T-helper 17 cell (primary cell): ENCODE results near the gene EEF2. TPM values are rescaled to one million over a fixed set of nuclear protein-coding genes. Genes with fewer than 3 reads are reported as not detected.
A peak's percentile ranks its signal among the peaks of the same experiment; 100 is the strongest.
"Not testable (repeated sequence)": the region's sequence is repeated elsewhere in the genome, so short reads cannot be mapped to it uniquely, and the experiment has no call there.

ENCODE experiments used
- ATAC-seq: fragments of 150-1000 bp; cut with Tn5 transposase; 2 replicates; pipeline ENCODE4 v1.10.0; 2021; ENCODE audit warnings: mild to moderate bottlenecking, moderate library complexity
- DNase-seq, 3 donors: peaks; one replicate each; pipeline versions ENCODE4 v3.0.0 to v3.0.0-alpha.2; 2020 to 2021
- H3K9me3 ChIP-seq: one replicate; pipeline ENCODE4 v1.7.0; 2013; ENCODE audit warnings: low read length, mild to moderate bottlenecking; ENCODE audit not compliant: control insufficient read depth, poor library complexity, severe bottlenecking
- H3K27ac Mint-ChIP-seq: one replicate; pipeline ENCODE4 v1.8.0; 2022; ENCODE audit warnings: mild to moderate bottlenecking, moderate library complexity, mixed read lengths
- H3K27me3 Mint-ChIP-seq: one replicate; pipeline ENCODE4 v1.8.0; 2022; ENCODE audit warnings: mixed read lengths
- H3K36me3 Mint-ChIP-seq: one replicate; pipeline ENCODE4 v1.8.0; 2022; ENCODE audit warnings: low read depth, mixed read lengths
- H3K4me1 Mint-ChIP-seq: one replicate; pipeline ENCODE4 v1.8.0; 2022; ENCODE audit warnings: mild to moderate bottlenecking, mixed read lengths
- H3K4me3 Mint-ChIP-seq: one replicate; pipeline ENCODE4 v1.8.0; 2022; ENCODE audit warnings: mild to moderate bottlenecking, moderate library complexity, mixed read lengths
- total RNA-seq, 4 donors: library from RNA in 2 of 4; stranded (reverse) in 2 of 4; gene quantifications; one replicate each; pipeline ENCODE4 v1.2.3 and lab custom pipeline; 2022 to 2026

The EEF2 gene
- total RNA-seq, 2 donors from 2014 or later: 2,788 to 2,859 TPM

DNA sequence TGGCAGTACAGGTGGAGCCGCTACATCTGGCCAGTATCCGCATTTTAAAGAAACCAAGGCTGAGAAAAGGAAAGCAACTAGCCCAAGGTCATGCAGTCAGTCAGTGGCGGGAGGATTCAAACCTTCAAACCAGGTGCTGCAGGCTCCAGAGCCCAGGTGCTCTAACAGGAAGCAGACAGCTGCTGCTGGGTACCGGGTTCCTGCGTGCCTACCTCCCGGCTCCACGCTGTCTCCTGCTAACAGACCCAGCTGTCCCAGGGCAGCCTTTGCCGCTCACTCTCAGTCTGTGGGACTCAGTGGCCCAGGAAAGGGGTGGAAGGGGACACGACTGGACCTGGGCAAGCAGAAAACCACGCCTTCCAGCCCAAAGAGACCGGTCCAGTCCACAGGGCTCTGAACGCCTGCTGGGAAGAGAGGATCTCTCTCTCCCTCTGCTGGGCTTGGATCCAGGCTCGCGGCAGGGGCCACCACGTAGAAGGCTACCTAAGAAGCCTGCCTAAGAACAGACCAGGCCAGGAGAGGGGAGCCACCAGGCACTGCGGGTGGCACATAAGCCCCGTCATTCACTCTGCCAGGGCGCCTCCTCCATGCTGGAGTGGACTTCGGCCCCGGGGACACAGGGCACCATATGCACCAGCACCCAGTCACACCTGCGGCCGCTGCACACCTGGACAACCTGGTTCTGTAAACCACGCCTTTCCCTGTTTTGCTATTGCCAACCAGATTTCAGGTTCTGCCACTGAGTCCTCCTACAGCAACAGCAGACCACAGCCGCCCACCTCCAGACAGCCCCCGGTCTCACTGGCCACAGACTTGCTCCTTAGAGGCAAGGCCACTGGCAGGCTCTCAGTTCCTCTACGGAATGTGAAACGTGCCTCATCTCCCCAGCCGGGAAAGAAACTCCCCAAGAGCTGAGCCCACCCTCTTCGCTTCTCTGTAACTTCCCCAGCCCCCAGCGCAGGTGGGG, 18.9 kb downstream of the EEF2 start:
- no peak for DNase-seq
- no peaks in the 10 kb centered on the region for H3K27me3 Mint-ChIP-seq
- H3K27ac Mint-ChIP-seq: no peak overlapping the region
- ATAC-seq: no peak
- no peak overlapping the region for H3K4me3 Mint-ChIP-seq
- H3K4me1 Mint-ChIP-seq: peaks cover 18% of the 10 kb centered on the region
- no peaks in the 10 kb centered on the region for H3K9me3 ChIP-seq
- peaks cover 7% of the 10 kb centered on the region for H3K36me3 Mint-ChIP-seq

GRCh38 chr19:3964256-3965194, 20.7 kb downstream of the EEF2 start:
- Mint-ChIP-seq H3K4me3 (no peak overlapping the region), H3K4me1 (peaks cover 5% of the 10 kb centered on the region), H3K27me3 (no peaks in the 10 kb centered on the region), H3K36me3 (peaks cover 5% of the 10 kb centered on the region), H3K27ac (no peak overlapping the region)
- no peak for DNase-seq
- no peak for ATAC-seq
- no peaks in the 10 kb centered on the region for H3K9me3 ChIP-seq

GRCh38 chr19:3963458-3964255, 21.6 kb downstream of the EEF2 start:
- Mint-ChIP-seq H3K4me1 (peaks cover 2% of the 10 kb centered on the region), H3K27me3 (no peaks in the 10 kb centered on the region), H3K36me3 (peaks cover 5% of the 10 kb centered on the region), H3K4me3 (no peak overlapping the region), H3K27ac (no peak overlapping the region)
- no peaks in the 10 kb centered on the region for H3K9me3 ChIP-seq
- no peak for DNase-seq
- ATAC-seq: no peak

DNA sequence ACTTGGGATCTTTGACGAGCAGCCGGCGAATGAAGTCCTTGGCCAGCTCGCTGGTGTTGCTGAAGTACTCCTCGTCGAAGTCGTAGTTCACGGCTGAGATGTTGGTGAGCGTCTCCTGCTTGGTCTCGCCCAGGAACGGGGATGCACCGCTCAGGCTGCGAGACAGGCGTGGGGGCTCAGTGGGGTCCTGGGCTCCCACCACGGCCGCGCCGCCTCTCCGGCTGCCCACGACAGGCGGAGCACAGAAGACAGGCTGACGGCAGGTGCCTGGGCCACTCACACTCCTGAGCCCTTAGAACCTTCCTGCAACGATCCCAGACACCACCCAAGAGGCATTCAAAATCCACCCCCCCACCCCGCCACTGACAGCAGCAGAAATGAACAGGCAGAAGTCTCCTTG, 24.3 kb downstream of the EEF2 start:
- DNase-seq: no peak
- Mint-ChIP-seq H3K27ac (no peak overlapping the region), H3K4me1 (no peaks in the 10 kb centered on the region), H3K4me3 (no peak overlapping the region), H3K27me3 (no peaks in the 10 kb centered on the region), H3K36me3 (peaks cover 2% of the 10 kb centered on the region)
- no peaks in the 10 kb centered on the region for H3K9me3 ChIP-seq
- no peak for ATAC-seq

DNA sequence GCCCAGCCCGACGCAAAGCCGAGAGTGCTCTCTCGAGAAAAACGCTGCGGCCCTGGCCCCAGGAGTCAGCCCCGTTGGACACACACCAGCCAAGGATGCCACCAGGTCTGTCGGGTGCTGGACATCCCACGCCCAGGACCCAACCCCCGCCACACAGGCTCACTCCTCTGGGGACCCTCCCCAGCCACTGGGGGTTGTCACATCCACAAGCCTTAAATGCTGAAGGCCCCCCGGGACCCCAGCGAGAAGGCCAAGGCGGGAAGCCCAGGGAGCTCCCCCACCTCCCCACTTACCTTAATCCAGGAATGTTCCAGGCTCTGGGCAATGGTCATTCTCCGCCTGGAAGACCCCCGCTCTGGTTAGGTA, 25.5 kb downstream of the EEF2 start:
- no peak for ATAC-seq
- no peaks in the 10 kb centered on the region for H3K9me3 ChIP-seq
- peaks cover under 1% of the 10 kb centered on the region for H3K4me1 Mint-ChIP-seq
- no peaks in the 10 kb centered on the region for H3K27me3 Mint-ChIP-seq
- peaks cover 2% of the 10 kb centered on the region for H3K36me3 Mint-ChIP-seq
- no peak overlapping the region for H3K4me3 Mint-ChIP-seq
- no peak overlapping the region for H3K27ac Mint-ChIP-seq
- no peak for DNase-seq

DNA sequence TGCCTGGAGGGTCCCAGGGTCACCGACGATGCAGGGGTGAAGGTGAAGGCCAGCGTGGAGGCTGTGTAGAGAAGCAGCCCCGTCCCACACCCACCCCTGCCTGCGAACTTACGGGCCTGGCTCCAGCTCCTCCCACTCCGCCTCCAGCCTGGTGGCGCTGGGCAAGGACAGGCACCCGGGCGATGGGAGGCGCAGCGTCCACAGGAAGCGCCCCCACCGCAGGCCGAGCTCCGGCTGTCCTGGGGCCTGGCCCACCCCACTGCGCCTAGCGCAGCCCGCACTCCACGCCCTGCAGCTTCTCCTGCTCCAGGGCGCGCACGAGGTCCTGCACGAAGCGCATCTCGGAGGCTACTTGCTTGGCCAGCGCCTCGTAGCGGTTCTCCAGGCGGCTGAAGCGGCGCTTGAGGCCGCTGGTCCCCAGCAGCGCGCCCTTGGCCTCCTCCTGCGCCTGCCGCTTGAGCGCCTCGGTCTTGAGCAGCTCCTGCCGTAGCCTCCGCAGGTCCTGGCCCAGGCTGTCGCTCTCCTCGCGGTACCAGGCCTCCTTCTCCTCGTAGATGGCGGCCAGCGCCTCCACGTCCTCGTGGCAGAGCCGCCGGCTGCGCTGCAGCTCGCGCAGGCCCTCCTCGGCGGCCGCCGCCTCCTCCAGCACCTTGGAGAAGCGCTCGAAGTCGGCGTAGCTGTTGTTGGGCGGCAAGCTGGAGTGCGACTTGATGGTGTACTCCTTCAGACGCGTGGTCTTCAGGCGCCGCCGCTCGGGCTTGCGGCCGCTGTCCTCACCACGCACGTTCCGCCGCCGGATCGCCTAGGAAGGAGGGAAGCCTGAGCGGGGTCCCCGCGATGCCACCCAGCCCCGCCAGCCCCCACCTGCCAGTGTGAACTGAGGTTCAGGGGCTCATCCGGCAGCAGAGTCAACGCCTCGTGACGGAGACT, 26.2 kb downstream of the EEF2 start:
- no peak overlapping the region for H3K4me3 Mint-ChIP-seq
- no peaks in the 10 kb centered on the region for H3K9me3 ChIP-seq
- H3K36me3 Mint-ChIP-seq: peaks cover 2% of the 10 kb centered on the region
- no peaks in the 10 kb centered on the region for H3K27me3 Mint-ChIP-seq
- H3K4me1 Mint-ChIP-seq: peaks cover 2% of the 10 kb centered on the region
- no peak for DNase-seq
- no peak for ATAC-seq
- H3K27ac Mint-ChIP-seq: no peak overlapping the region

DNA sequence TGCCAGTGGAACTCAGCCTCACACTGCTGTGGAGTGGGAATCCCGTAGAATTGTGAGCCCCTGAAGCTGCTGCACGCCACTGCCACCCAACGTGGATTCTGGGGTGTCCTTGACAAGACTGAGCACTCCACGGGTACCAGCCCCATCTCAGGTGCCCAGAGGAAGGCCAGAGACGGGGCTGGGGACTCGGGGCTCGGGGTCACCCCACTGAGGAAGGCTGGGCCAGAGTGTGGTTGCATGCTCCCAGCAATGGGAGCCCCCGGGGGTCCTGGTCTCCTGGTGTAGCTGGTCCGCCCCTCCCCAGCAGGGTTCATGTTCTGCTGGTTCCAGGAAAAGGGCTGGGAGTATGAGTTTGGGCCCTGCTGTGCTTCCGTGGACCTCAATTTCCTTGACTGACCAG, 29.6 kb downstream of the EEF2 start:
- ATAC-seq (no peak), DNase-seq (no peak)
- no peaks in the 10 kb centered on the region for H3K9me3 ChIP-seq
- no peak overlapping the region for H3K27ac Mint-ChIP-seq
- H3K4me1 Mint-ChIP-seq: peaks cover 10% of the 10 kb centered on the region
- no peak overlapping the region for H3K4me3 Mint-ChIP-seq
- H3K27me3 Mint-ChIP-seq: peaks cover 12% of the 10 kb centered on the region
- H3K36me3 Mint-ChIP-seq: no peaks in the 10 kb centered on the region

DNA sequence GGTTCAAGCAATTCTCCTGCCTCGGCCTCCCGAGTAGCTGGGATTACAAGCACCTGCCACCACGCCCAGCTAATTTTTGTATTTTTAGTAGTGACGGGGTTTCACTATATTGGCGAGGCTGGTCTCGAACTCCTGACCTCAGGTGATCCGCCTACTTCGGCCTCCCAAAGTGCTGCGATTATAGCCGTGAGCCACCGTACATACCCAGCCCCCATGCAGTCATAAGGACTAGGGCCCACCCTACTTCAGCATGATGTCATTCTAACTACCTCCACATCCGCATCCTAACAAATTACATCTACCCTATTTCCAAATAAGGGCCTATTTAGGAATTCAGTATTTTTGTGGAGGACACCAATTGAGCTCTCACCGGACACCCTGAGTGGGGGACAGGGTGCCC, 30.0 kb downstream of the EEF2 start:
- Mint-ChIP-seq H3K27ac (peak overlapping the region; percentile 34), H3K4me1 (peaks cover 10% of the 10 kb centered on the region), H3K27me3 (peaks cover 12% of the 10 kb centered on the region)
- not testable (repeated sequence) for H3K4me3 Mint-ChIP-seq, ATAC-seq, H3K36me3 Mint-ChIP-seq, H3K9me3 ChIP-seq, DNase-seq

- ATAC-seq (no peak), DNase-seq (no peak)
- no peak overlapping the region for H3K27ac Mint-ChIP-seq
- H3K27me3 Mint-ChIP-seq: peaks cover 12% of the 10 kb centered on the region
- H3K9me3 ChIP-seq: no peaks in the 10 kb centered on the region
- peaks cover 10% of the 10 kb centered on the region for H3K4me1 Mint-ChIP-seq
- no peaks in the 10 kb centered on the region for H3K36me3 Mint-ChIP-seq
- no peak overlapping the region for H3K4me3 Mint-ChIP-seq
Observed at GRCh38 chr19:3954107-3954506, 31.2 kb downstream of the EEF2 start.

- not testable (repeated sequence) for H3K9me3 ChIP-seq, H3K36me3 Mint-ChIP-seq, DNase-seq, H3K4me3 Mint-ChIP-seq, ATAC-seq
- peaks cover 12% of the 10 kb centered on the region for H3K27me3 Mint-ChIP-seq
- H3K27ac Mint-ChIP-seq: peak overlapping the region; percentile 45
- peaks cover 10% of the 10 kb centered on the region for H3K4me1 Mint-ChIP-seq
Observed at GRCh38 chr19:3952755-3953276, 32.4 kb downstream of the EEF2 start.

DNA sequence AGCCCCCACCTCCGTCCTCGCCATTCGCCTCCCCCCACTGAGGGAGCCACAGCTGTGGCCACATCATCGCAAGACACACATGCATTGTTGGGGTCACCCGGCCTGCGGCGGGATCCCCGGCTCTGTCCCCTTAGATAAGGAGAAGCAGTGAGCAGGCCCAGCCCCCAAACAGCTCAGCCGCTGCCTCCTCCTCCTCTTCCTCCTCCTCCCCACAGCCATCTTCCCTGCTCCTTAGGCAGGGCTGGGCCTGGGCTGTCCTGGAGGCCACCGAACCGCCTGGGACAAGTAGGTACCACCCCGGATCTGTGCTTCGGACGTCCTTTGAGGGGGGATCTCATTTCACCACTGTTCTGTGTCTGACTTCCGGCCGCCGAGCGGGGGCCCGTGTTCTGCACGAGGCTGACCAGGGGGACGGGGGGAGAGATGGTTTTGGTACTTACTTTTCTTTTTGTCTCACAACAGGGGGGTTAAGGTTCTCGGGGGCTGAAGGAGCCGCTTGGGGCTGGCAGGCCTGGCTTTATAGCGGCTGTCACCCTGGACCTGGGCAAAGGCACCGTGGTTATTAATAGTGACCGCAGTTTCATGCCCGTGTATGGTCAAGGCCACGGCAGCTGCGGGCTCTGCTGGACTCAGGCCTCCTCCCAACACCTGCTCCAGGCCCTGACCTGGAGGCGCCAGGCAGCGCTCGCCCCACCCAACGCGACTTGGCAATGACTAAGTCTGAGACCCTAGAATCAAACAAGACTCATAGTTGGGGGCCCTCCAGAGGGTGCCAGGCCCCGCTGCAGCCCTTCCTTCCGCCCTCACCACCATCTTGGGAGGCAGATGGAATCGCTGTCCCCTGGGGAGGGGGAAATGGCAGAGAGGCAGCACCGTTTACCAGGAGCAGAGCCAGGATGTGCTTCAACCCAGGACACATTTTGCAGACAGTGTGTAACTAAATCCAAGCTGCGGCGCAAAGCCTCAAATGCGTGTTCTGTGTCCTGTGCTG, 34.1 kb downstream of the EEF2 start:
- H3K36me3 Mint-ChIP-seq: no peaks in the 10 kb centered on the region
- H3K9me3 ChIP-seq: no peaks in the 10 kb centered on the region
- H3K4me3 Mint-ChIP-seq: no peak overlapping the region
- H3K4me1 Mint-ChIP-seq: peaks cover 10% of the 10 kb centered on the region
- no peak for ATAC-seq
- DNase-seq: no peak
- peaks cover 12% of the 10 kb centered on the region for H3K27me3 Mint-ChIP-seq
- H3K27ac Mint-ChIP-seq: no peak overlapping the region
